PFSK-1 (cell line): ENCODE data around the gene POLR2F.

Source experiments
- FOXP2 ChIP-seq: optimal IDR thresholded peaks from 2 replicates; pipeline ENCODE3; 2011; ENCODE audit warnings: borderline replicate concordance, control low read depth, inconsistent platforms; ENCODE audit not compliant: insufficient read depth; ENCODE audit errors: extremely low read length, extremely low read depth
- POLR2AphosphoS5 ChIP-seq: IDR thresholded peaks from 2 replicates; pipeline ENCODE4 v1.6.1; 2012; ENCODE audit warnings: low read depth, mild to moderate bottlenecking, control low read depth, low read length, moderate library complexity
- SIN3A ChIP-seq: IDR thresholded peaks from 2 replicates; pipeline ENCODE4 v1.6.1; 2012; ENCODE audit warnings: mild to moderate bottlenecking, low read length, moderate library complexity, borderline replicate concordance; ENCODE audit not compliant: insufficient read depth
- TAF1 ChIP-seq: IDR thresholded peaks from 2 replicates; pipeline ENCODE4 v1.6.1; 2012; ENCODE audit warnings: low read length, control low read depth, borderline replicate concordance; ENCODE audit not compliant: insufficient read depth
- TF ChIP-seq, protein P1 (sequence below), 2 experiments: IDR thresholded peaks; 2 replicates each; pipeline versions ENCODE4 v1.6.1 to v1.8.0; 2011 to 2012; ENCODE audit warnings: low read depth in 2 of 2, low read length in 2 of 2, control low read depth in 1 of 2, inconsistent platforms in 1 of 2, mild to moderate bottlenecking in 1 of 2, moderate library complexity in 1 of 2; ENCODE audit not compliant: insufficient read depth in 1 of 2

The POLR2F gene

DNA sequence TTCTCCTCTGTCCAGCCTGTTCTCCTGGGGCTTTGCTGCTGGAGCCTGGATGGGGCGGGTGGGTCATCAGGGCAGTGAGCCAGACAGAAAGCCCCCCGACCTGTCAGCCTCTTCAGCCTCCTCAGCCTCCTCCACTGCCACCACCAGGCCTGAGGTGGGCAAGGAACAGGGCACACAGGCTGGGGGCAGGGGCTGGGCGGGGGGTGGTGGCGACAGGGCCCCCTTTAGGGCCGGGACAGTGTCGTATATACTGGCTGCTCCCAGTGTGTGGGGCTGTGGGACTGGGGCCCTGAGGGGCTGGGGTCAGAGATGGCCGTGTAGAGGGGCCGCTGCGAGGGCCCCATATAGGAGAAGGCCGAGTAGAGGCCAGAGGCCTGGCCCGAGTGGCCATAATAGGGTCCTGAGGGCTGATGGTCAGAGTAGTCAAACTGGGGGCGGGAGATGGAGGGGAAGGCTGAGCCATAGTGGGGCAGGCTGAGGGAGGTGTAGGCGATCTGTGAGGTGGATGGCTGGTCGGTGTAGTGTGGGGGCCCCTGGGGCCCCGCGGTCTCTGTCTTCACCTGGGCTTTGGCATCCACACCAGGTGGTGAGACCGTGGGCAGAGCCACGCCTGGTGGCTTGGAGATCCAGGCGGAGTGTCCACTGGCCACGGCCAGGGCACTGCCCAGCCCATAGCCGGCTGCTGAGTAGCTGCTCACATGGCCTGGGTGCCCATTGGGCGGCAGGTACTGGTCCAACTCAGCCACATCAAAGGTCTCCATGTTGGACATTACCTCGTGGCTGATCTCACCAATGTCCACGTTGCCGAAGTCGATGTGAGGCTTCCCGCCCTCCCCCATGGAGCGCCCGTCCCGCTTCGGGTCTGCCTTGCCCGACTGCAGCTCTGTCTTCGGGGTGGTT is 20.0 kb downstream of the POLR2F start:
- no peak for TF ChIP-seq POLR2AphosphoS5

DNA sequence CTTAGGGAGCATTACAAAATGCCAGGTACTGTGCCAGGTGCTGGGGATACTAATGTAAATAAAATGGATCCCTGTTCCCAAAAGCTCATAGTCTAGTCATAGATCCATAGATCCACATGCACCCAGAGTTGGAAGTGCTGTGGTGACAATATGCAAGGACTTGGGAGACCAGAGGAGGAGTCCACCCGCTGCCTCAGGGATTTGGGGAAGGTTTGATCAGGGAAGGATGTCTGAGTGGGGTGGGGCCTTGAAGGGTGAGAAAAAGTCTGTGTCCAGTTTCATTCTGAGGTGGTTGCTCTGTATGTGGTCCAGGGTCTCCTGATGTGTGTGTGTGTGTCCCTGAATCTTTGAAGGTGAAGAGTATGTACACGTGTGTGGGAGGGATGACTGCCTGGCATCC is 21.7 kb downstream of the POLR2F start:
- no peak for TF ChIP-seq FOXP2
- TF ChIP-seq, protein P1, sequence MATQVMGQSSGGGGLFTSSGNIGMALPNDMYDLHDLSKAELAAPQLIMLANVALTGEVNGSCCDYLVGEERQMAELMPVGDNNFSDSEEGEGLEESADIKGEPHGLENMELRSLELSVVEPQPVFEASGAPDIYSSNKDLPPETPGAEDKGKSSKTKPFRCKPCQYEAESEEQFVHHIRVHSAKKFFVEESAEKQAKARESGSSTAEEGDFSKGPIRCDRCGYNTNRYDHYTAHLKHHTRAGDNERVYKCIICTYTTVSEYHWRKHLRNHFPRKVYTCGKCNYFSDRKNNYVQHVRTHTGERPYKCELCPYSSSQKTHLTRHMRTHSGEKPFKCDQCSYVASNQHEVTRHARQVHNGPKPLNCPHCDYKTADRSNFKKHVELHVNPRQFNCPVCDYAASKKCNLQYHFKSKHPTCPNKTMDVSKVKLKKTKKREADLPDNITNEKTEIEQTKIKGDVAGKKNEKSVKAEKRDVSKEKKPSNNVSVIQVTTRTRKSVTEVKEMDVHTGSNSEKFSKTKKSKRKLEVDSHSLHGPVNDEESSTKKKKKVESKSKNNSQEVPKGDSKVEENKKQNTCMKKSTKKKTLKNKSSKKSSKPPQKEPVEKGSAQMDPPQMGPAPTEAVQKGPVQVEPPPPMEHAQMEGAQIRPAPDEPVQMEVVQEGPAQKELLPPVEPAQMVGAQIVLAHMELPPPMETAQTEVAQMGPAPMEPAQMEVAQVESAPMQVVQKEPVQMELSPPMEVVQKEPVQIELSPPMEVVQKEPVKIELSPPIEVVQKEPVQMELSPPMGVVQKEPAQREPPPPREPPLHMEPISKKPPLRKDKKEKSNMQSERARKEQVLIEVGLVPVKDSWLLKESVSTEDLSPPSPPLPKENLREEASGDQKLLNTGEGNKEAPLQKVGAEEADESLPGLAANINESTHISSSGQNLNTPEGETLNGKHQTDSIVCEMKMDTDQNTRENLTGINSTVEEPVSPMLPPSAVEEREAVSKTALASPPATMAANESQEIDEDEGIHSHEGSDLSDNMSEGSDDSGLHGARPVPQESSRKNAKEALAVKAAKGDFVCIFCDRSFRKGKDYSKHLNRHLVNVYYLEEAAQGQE (IDR thresholded peaks at IDR 0.05; ENCODE audit: insufficient read depth in 1 of 2, low read depth in 2 of 2, low read length in 2 of 2): no peak
- no peak for TF ChIP-seq TAF1
- TF ChIP-seq POLR2AphosphoS5: no peak
- no peak for TF ChIP-seq SIN3A

DNA sequence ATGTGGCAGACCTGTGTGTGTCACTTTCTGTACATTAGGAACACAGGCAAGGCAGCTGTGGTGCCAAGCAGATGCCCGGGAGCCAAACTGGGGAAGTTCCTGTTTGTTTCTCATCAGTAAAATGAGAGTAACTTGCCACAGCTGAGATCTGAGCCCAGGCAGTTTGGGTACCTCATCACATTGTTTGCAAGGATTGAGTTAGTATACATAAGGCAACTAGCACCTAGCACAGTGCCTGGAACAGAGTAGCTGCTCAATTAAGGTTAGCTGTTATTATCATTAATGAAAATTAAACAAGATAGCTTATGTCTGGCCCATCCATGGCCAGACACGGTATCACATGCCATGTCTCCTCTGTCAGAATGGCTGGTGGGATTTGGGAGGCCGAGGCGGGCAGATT is 23.0 kb downstream of the POLR2F start:
- TF ChIP-seq TAF1: no peak
- no peak for TF ChIP-seq SIN3A
- TF ChIP-seq, protein P1 (IDR thresholded peaks at IDR 0.05; ENCODE audit: insufficient read depth in 1 of 2, low read depth in 2 of 2, low read length in 2 of 2): no peak

DNA sequence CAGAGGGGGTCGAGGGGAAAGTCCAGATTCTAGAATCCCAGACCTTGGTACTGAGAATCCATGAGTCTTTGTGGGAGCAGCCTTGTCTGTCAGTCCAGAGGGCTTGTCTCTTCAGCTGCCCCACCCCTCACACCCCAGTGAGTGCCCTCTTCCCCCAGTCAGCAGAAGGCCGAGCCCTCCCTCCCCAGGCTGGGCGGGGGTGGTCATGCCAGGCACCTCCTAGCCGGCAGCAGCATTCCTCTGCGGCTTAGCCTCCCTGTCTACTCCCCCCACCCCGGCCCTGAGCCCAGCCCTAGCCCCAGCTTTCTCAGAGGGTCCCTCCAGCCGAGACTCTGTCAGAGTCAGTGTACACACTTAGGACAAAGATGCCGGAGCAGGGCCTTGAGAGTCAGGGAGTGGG is 26.3 kb downstream of the POLR2F start:
- TF ChIP-seq POLR2AphosphoS5 (no peak), TAF1 (no peak), FOXP2 (no peak)
- TF ChIP-seq, protein P1 (IDR thresholded peaks at IDR 0.05; ENCODE audit: insufficient read depth in 1 of 2, low read depth in 2 of 2, low read length in 2 of 2): no peak

DNA sequence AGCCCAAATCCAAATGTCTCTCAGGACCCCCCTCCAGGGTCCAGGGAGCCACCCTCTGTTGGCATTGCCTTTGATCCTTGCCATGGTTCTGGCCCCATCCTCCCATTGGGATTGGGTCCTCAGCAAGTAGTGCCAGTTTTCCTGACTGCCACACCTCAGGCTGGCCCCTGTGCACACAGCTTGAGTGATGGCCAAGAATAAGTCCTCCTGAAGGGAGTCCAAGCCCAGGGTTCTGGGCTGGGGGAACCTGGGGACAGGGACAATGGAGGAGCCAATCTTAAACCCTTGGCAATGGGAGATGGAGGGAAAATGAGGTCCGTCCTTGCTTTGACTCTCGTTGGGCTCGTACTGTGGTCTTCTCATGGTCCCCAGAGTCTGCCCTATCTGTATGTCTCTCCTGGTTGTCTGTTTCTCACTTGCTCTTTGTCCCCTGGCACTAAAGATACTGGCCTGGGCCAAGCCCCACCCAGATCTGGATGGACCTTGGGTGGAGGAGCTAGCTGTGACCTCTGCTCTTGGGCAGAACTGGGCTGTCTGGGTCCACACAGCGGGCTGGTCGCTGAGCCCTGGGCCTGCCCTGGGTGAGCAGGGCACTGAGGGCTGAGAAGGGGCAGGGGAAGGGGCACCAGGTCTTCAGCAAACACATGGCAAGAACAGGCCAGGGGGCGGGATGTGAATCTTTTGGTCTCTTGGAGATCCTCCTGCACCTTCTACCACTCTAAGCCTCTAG is 27.9 kb downstream of the POLR2F start:
- no peak for TF ChIP-seq SIN3A
- TF ChIP-seq POLR2AphosphoS5: no peak
- TF ChIP-seq TAF1: no peak
- TF ChIP-seq FOXP2: no peak
- TF ChIP-seq, protein P1 (IDR thresholded peaks at IDR 0.05; ENCODE audit: insufficient read depth in 1 of 2, low read depth in 2 of 2, low read length in 2 of 2): no peak
